Measurements from ENCODE around the gene KRTAP13-1. TPM values are rescaled to one million over a fixed set of nuclear protein-coding genes. Genes with fewer than 3 reads are reported as not detected.

The KRTAP13-1 gene
- total RNA-seq (2022) (not detected in 2 replicates), Bru-seq, nascent RNA (not detected), BruChase-seq, experiment 1, labeled RNA remaining after a 2-hour chase (not detected), BruChase-seq, experiment 2, labeled RNA remaining after a 6-hour chase (not detected)
- long read RNA-seq = 0 reads

GRCh38 chr21:30395731-30396130 lies at the start of gene KRTAP13-1:
Gene KRTAP13-1, plus strand, starts transcription at chr21:30396031. Its CDS starts 56 bp downstream, at chr21:30396087.
- no peak for DNase-seq
- Mint-ChIP-seq H3K4me3 (ENCODE audit: unreplicated experiment) (no peak within 1 kb of the TSS), H3K27me3 (ENCODE audit: insufficient read depth, unreplicated experiment) (peaks cover 8% of the 10 kb centered on the region), H3K36me3 (ENCODE audit: insufficient read depth, unreplicated experiment) (no peaks in the 10 kb centered on the region), H3K27ac (ENCODE audit: unreplicated experiment) (no peak within 1 kb of the TSS), H3K9me3 (ENCODE audit: unreplicated experiment) (no peaks in the 10 kb centered on the region), H3K4me1 (ENCODE audit: low read depth, unreplicated experiment) (no peaks in the 10 kb centered on the region)
- ChIA-PET POLR2A (no interaction called here), CTCF (interaction anchor here (1.0 kb wide), 1 partner anchor 13 kb away, joined by 3 read pairs; no protein-coding TSS in a partner anchor)
- H3K4me1 ChIP-seq = no peaks in the 10 kb centered on the region
- no peaks in the 10 kb centered on the region for H3K9me3 ChIP-seq
- no peak for TF ChIP-seq CTCF (IDR thresholded peaks at IDR 0.05; ENCODE audit: insufficient read depth in 1 of 2, low read depth in 1 of 2, low read length in 1 of 2, severe bottlenecking in 1 of 2, unreplicated experiment in 1 of 2)
- no peak within 1 kb of the TSS for H3K4me3 ChIP-seq (ENCODE audit: low read depth, low read length)
- intact Hi-C loops (cut with micrococcal nuclease; ENCODE audit: unreplicated experiment) = no loop called here
- BruUV-seq (replicated peaks) = no TSS peak
- no peaks in the 10 kb centered on the region for H3K36me3 ChIP-seq (ENCODE audit: control insufficient read depth, insufficient read depth, low read length)
- H3K27me3 ChIP-seq (replicated peaks; ENCODE audit: control insufficient read depth, insufficient read depth, low read length) = no peaks in the 10 kb centered on the region; the same call in 1 of the 2 replicates

- Histone ChIP-seq H3K4me3 (ENCODE audit: low read depth, low read length) (no peak within 1 kb of the TSS), H3K27me3 (replicated peaks; ENCODE audit: control insufficient read depth, insufficient read depth, low read length) (no peaks in the 10 kb centered on the region), H3K4me1 (no peaks in the 10 kb centered on the region), H3K9me3 (no peaks in the 10 kb centered on the region), H3K36me3 (ENCODE audit: control insufficient read depth, insufficient read depth, low read length) (no peaks in the 10 kb centered on the region)
- BruUV-seq (replicated peaks) = no TSS peak
- Mint-ChIP-seq H3K36me3 (ENCODE audit: insufficient read depth, unreplicated experiment) (no peaks in the 10 kb centered on the region), H3K27me3 (ENCODE audit: insufficient read depth, unreplicated experiment) (peaks cover 4% of the 10 kb centered on the region), H3K4me3 (ENCODE audit: unreplicated experiment) (no peak within 1 kb of the TSS), H3K4me1 (ENCODE audit: low read depth, unreplicated experiment) (no peaks in the 10 kb centered on the region), H3K9me3 (ENCODE audit: unreplicated experiment) (no peaks in the 10 kb centered on the region), H3K27ac (ENCODE audit: unreplicated experiment) (no peak within 1 kb of the TSS)
- ChIA-PET CTCF (no interaction called here), POLR2A (no interaction called here)
- intact Hi-C loops (cut with micrococcal nuclease; ENCODE audit: unreplicated experiment) = no loop called here
- no peak for TF ChIP-seq CTCF (IDR thresholded peaks at IDR 0.05; ENCODE audit: insufficient read depth in 1 of 2, low read depth in 1 of 2, low read length in 1 of 2, severe bottlenecking in 1 of 2, unreplicated experiment in 1 of 2)
- no peak for DNase-seq
These were observed 47.3 kb upstream of the KRTAP13-1 start, which contains the start of gene KRTAP23-1 for GRCh38 chr21:30348506-30348905. Gene KRTAP23-1, minus strand, starts transcription at chr21:30348606. Its CDS starts 0 bp downstream, at chr21:30348606.

DNA sequence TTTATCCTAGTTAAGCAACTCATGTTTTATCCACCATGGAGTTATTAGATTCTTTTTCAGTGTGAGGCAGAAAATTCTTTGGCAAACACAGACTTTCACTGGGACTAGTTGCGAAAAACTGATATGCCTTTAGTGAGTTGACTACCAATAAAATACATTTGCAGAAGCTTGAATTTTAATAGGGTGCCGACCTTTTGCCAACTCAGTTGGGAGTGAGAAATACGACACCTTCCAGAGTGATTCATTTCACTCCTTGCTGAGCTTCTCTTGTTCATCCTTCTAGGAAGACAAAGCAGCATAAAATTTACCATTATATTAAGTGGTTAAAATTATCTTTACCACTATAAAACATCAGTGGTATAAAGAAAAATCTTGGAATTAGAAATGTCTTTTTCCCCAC lies 46.3 kb upstream of the KRTAP13-1 start:
- Mint-ChIP-seq H3K4me3 (ENCODE audit: unreplicated experiment) (no peak overlapping the region), H3K27ac (ENCODE audit: unreplicated experiment) (no peak overlapping the region), H3K4me1 (ENCODE audit: low read depth, unreplicated experiment) (no peaks in the 10 kb centered on the region), H3K9me3 (ENCODE audit: unreplicated experiment) (no peaks in the 10 kb centered on the region), H3K36me3 (ENCODE audit: insufficient read depth, unreplicated experiment) (no peaks in the 10 kb centered on the region), H3K27me3 (ENCODE audit: insufficient read depth, unreplicated experiment) (peaks cover 8% of the 10 kb centered on the region)
- intact Hi-C loops (cut with micrococcal nuclease; ENCODE audit: unreplicated experiment) = no loop called here
- H3K36me3 ChIP-seq (ENCODE audit: control insufficient read depth, insufficient read depth, low read length) = no peaks in the 10 kb centered on the region
- CTCF ChIA-PET = interaction anchor here (0.8 to 1.2 kb wide), 3 partner anchors 8 to 59 kb away, joined by 3 to 4 read pairs (median 3); no protein-coding TSS in a partner anchor
- DNase-seq = no peak
- no peak overlapping the region for H3K4me3 ChIP-seq (ENCODE audit: low read depth, low read length)
- no peaks in the 10 kb centered on the region for H3K4me1 ChIP-seq
- H3K9me3 ChIP-seq = no peaks in the 10 kb centered on the region
- H3K27me3 ChIP-seq (replicated peaks; ENCODE audit: control insufficient read depth, insufficient read depth, low read length) = no peaks in the 10 kb centered on the region
- BruUV-seq (replicated peaks) = no TSS peak
- TF ChIP-seq CTCF (IDR thresholded peaks at IDR 0.05; ENCODE audit: insufficient read depth in 1 of 2, low read depth in 1 of 2, low read length in 1 of 2, severe bottlenecking in 1 of 2, unreplicated experiment in 1 of 2) = no peak
- POLR2A ChIA-PET = no interaction called here
